Fibroblast of skin of abdomen (primary cell): ENCODE measurements around the gene TRIM23.

Experiments
- DNase-seq: peaks from one replicate; pipeline ENCODE4 v3.0.0-alpha.2; 2013

Gene TRIM23

DNA sequence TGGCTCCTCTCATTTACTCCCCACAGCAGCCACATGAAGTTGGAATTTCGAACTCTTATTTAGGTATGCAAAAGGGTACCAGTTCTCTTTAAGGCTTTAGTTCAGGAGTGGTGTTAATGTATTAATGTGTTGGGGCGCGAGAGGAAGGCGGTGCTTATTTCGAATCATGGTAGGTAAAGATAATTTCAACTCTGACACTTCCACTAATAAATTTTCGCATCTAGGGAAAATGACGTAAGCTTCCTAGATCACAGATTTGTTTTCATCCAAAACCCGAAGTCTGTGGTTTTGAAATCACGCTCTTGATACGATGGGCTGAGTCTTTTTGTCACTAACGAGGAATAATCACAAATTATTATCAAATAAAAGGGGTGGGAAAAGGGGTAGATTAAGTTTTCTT, 60.4 kb downstream of the TRIM23 start:
- no peak for DNase-seq

- DNase-seq = peak; percentile 95
Measured at GRCh38 chr5:65562731-65563701, 61.1 kb downstream of the TRIM23 start, which contains the start of the genes CENPK and PPWD1. Gene CENPK (minus strand): TSS chr5:65563168. CDS start chr5:65554907, 8,261 bp downstream. Gene PPWD1 (plus strand): TSS chr5:65563296. CDS start chr5:65563311, 15 bp downstream.

GRCh38 chr5:65556718-65557117, 67.4 kb downstream of the TRIM23 start:
- DNase-seq = no peak

DNA sequence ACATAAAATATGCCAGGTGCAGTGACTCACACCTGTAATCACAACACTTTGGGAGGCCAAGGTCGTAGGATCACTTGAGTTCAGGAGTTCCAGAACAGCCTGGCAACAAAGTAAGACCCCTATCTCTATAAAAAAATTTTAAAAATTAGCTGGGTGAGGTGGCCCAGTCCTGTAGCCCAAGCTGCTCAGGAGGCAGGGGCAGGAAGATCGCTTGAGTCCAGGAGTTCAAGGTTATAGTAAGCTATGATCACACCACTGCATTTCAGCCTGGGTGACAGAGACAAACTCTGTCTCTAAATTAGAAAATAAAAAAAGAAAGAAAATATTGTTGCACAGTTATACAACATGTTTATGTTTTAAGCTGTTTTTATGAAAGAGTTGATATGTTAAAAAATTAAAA, 68.0 kb downstream of the TRIM23 start:
- no peak for DNase-seq

DNA sequence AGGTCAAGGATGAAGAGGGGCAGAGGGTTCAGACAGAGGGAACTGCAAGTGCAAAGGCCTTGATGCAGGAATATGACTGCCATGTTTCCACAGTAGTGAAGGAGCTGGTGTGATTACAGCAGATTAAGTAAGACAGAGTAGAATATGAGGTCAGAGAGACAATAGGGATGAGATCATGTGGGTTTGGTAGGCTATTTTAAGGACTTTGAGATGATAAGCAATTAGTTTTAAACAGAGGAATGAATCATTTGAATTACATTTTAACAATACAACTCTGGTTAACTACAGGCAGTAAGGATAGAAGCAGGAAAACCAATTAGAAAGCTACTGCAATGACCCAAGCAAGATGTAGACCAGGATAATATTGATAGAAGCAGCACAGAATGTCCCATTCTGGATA, 68.8 kb downstream of the TRIM23 start:
- DNase-seq = no peak

GRCh38 chr5:65553941-65554340, 70.2 kb downstream of the TRIM23 start:
- no peak for DNase-seq

- DNase-seq = no peak
Measured at GRCh38 chr5:65548281-65548680, 75.9 kb downstream of the TRIM23 start.

GRCh38 chr5:65546141-65546540, 78.0 kb downstream of the TRIM23 start:
- no peak for DNase-seq

- no peak for DNase-seq
Measured at GRCh38 chr5:65544473-65544872, 79.7 kb downstream of the TRIM23 start.

GRCh38 chr5:65539827-65540226, 84.3 kb downstream of the TRIM23 start:
- no peak for DNase-seq
